GM12801 (cell line): ENCODE data around the gene BPHL.

Source experiments
- TF ChIP-seq, protein P1 (sequence below): IDR thresholded peaks from one replicate; pipeline ENCODE4 v1.5.1; 2011; ENCODE audit warnings: control low read depth; ENCODE audit not compliant: insufficient read length; ENCODE audit errors: extremely low read depth

Gene BPHL

GRCh38 chr6:3144571-3144970, 26.1 kb downstream of the BPHL start:
- TF ChIP-seq, protein P1, sequence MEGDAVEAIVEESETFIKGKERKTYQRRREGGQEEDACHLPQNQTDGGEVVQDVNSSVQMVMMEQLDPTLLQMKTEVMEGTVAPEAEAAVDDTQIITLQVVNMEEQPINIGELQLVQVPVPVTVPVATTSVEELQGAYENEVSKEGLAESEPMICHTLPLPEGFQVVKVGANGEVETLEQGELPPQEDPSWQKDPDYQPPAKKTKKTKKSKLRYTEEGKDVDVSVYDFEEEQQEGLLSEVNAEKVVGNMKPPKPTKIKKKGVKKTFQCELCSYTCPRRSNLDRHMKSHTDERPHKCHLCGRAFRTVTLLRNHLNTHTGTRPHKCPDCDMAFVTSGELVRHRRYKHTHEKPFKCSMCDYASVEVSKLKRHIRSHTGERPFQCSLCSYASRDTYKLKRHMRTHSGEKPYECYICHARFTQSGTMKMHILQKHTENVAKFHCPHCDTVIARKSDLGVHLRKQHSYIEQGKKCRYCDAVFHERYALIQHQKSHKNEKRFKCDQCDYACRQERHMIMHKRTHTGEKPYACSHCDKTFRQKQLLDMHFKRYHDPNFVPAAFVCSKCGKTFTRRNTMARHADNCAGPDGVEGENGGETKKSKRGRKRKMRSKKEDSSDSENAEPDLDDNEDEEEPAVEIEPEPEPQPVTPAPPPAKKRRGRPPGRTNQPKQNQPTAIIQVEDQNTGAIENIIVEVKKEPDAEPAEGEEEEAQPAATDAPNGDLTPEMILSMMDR, result no peak

- TF ChIP-seq, protein P1, result no peak
These were observed 29.6 kb downstream of the BPHL start for GRCh38 chr6:3147914-3148757.

DNA sequence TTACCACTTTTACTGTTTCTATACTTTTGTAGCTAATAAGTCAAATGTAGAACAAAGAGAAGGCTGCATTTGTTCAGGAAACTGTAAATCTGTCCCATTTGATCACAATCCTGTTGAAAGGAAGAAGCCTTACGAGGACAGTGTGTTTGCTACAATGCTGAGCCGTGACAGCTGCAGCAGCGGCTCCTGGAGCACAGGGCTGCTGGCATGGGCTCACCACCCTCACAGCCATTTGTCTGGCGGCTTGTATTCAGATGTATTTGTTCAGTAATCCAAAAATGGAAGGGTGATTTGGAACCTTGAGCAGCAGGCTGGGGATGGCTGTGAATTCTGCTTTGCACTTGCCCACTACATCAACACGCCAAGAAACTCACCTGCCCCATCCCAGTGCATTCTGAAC, 33.2 kb downstream of the BPHL start:
- TF ChIP-seq, protein P1, result no peak

DNA sequence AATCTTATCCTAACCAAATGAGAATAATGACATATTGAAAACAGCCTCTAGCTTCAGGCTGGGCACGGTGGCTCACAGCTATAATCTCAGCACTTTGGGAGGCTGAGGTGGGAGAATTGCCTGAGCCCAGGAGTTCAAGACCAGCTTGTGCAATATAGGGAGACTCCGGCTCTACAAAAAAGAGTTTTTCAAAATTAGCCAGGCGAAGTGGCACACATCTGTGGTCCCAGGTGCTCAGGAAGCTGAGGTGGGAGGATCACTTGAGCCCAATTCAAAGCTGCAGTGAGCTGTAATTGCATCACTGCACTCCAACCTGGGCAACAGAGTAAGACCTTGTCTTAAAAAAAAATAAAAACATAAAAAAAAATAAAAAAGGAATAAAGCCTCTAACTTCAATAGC, 34.2 kb downstream of the BPHL start:
- TF ChIP-seq, protein P1, result no peak

- TF ChIP-seq, protein P1, result no peak
These were observed 38.8 kb downstream of the BPHL start, which contains the start of gene TUBB2A for GRCh38 chr6:3157131-3157933. Gene TUBB2A, minus strand, starts transcription at chr6:3157544. Its CDS starts 81 bp downstream, at chr6:3157463.

GRCh38 chr6:3159805-3160781, 41.6 kb downstream of the BPHL start:
- TF ChIP-seq, protein P1, result no peak
